ENCODE data around the gene GALNT10. TPM values are rescaled to one million over a fixed set of nuclear protein-coding genes. Genes with fewer than 3 reads are reported as not detected.

GALNT10 gene
- total RNA-seq, 1 experiment from 2014 or later = 23.4 TPM

DNA sequence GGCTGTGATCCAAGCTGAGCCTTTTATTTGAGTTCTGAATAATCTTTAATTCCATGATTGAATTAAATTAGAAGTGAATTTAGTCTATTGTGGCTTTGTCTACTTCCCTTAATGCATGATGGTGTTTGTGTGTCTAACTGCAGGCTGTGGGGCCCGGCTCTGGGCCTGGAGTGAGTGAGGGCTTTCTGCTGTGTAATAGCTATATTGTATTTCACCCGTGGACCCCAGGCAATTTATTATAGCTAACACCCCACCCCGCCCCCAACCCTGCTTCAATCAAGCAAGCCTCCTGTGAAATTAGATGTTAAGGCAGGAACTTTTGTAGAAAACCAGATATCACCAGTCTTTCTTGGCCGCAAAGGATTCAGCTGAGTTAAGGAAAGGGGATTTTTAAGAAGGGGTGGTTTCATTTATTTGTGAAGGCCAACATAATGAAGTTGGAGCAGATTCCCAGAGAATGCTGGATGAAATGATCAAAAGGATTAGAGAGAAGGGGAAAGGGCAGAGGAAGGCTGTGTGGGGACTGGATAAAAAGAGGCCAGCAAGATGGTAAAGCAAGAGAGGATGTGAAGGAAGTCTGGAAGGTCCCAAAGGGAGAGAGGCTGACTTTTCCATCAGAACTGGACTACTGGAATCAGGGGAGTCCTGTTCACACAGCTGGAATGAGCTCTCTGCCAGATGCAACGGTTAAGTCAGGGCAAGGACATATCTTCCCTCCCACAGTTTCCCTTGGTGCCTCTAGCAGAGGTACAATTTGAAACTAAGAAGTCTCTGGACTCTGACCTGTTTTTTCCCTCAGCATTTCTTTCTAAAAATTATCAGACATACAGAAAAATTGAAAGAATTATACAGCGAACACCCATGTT, 129.9 kb downstream of the GALNT10 start:
- no peaks in the 10 kb centered on the region for H3K36me3 Mint-ChIP-seq (ENCODE audit: insufficient read depth, unreplicated experiment)
- no TSS peak for BruUV-seq (replicated peaks)
- Histone ChIP-seq H3K27me3 (replicated peaks; ENCODE audit: control insufficient read depth, insufficient read depth, low read length) (no peaks in the 10 kb centered on the region), H3K4me1 (no peaks in the 10 kb centered on the region), H3K9me3 (no peaks in the 10 kb centered on the region), H3K36me3 (ENCODE audit: control insufficient read depth, insufficient read depth, low read length) (no peaks in the 10 kb centered on the region), H3K4me3 (ENCODE audit: low read depth, low read length) (no peak overlapping the region)
- no peak overlapping the region for H3K27ac Mint-ChIP-seq (ENCODE audit: unreplicated experiment)
- no peak for DNase-seq
- intact Hi-C loops (cut with micrococcal nuclease; ENCODE audit: unreplicated experiment) = no loop called here
- TF ChIP-seq, protein P1, sequence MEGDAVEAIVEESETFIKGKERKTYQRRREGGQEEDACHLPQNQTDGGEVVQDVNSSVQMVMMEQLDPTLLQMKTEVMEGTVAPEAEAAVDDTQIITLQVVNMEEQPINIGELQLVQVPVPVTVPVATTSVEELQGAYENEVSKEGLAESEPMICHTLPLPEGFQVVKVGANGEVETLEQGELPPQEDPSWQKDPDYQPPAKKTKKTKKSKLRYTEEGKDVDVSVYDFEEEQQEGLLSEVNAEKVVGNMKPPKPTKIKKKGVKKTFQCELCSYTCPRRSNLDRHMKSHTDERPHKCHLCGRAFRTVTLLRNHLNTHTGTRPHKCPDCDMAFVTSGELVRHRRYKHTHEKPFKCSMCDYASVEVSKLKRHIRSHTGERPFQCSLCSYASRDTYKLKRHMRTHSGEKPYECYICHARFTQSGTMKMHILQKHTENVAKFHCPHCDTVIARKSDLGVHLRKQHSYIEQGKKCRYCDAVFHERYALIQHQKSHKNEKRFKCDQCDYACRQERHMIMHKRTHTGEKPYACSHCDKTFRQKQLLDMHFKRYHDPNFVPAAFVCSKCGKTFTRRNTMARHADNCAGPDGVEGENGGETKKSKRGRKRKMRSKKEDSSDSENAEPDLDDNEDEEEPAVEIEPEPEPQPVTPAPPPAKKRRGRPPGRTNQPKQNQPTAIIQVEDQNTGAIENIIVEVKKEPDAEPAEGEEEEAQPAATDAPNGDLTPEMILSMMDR (IDR thresholded peaks at IDR 0.05; ENCODE audit: insufficient read depth in 1 of 2, low read depth in 1 of 2, low read length in 1 of 2, severe bottlenecking in 1 of 2, unreplicated experiment in 1 of 2) = no peak
- H3K4me3 Mint-ChIP-seq (ENCODE audit: unreplicated experiment) = no peak overlapping the region
- no peaks in the 10 kb centered on the region for H3K9me3 Mint-ChIP-seq (ENCODE audit: unreplicated experiment)
- no peaks in the 10 kb centered on the region for H3K4me1 Mint-ChIP-seq (ENCODE audit: low read depth, unreplicated experiment)
- no peaks in the 10 kb centered on the region for H3K27me3 Mint-ChIP-seq (ENCODE audit: insufficient read depth, unreplicated experiment)
- ChIA-PET POLR2A (no interaction called here), CTCF (no interaction called here)

DNA sequence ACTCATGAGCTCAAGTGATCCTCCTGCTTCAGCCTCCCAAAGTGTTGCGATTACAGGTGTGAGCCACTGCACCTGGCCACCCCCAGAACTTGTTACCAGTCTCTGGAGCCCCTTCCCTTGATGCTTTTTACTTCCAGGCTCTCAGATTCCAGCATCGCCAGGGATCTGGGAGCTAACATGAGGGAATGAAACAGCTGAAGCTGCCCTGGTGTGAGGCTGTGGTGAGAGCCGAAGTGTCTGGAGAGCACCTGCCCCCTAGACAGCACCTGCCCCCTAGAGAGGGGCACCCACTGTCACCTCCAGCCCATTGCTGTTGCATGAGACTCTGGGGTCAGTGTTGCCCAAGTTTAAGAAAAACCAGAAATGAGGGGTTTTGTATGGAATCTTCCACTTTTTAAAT, 131.0 kb downstream of the GALNT10 start:
- DNase-seq = no peak
- Histone ChIP-seq H3K36me3 (ENCODE audit: control insufficient read depth, insufficient read depth, low read length) (no peaks in the 10 kb centered on the region), H3K9me3 (no peaks in the 10 kb centered on the region), H3K4me3 (ENCODE audit: low read depth, low read length) (no peak overlapping the region), H3K27me3 (replicated peaks; ENCODE audit: control insufficient read depth, insufficient read depth, low read length) (no peaks in the 10 kb centered on the region), H3K4me1 (no peaks in the 10 kb centered on the region)
- BruUV-seq (replicated peaks) = no TSS peak
- Mint-ChIP-seq H3K9me3 (ENCODE audit: unreplicated experiment) (no peaks in the 10 kb centered on the region), H3K27ac (ENCODE audit: unreplicated experiment) (no peak overlapping the region), H3K27me3 (ENCODE audit: insufficient read depth, unreplicated experiment) (no peaks in the 10 kb centered on the region), H3K36me3 (ENCODE audit: insufficient read depth, unreplicated experiment) (no peaks in the 10 kb centered on the region), H3K4me3 (ENCODE audit: unreplicated experiment) (no peak overlapping the region), H3K4me1 (ENCODE audit: low read depth, unreplicated experiment) (no peaks in the 10 kb centered on the region)
- ChIA-PET POLR2A (no interaction called here), CTCF (no interaction called here)
- TF ChIP-seq, protein P1 (IDR thresholded peaks at IDR 0.05; ENCODE audit: insufficient read depth in 1 of 2, low read depth in 1 of 2, low read length in 1 of 2, severe bottlenecking in 1 of 2, unreplicated experiment in 1 of 2) = no peak
- intact Hi-C loops (cut with micrococcal nuclease; ENCODE audit: unreplicated experiment) = no loop called here

DNA sequence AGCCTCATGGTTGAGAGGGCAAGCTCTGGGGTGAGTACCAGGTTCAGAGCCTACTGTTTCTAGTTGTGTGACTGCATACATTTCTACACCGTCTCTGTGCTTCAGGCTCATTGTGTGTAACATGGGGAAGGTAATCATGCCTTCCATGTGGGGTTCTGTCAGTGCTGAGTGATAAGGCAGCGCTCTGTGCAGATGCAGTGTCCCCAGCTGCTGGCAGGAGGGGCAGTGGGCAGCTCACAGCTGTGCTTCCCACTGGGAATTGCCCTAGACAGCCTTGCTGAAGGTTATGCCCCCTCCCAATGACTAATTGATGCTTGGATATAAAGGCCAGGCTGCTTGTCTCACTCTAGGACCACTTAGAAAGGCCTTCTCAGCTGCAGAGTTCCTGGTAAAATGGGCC, 133.5 kb downstream of the GALNT10 start:
- ChIA-PET CTCF (no interaction called here), POLR2A (no interaction called here)
- intact Hi-C loops (cut with micrococcal nuclease; ENCODE audit: unreplicated experiment) = no loop called here

More for the DNA sequence above, 133.5 kb downstream of the GALNT10 start:
- Histone ChIP-seq H3K36me3 (ENCODE audit: control insufficient read depth, insufficient read depth, low read length) (no peaks in the 10 kb centered on the region), H3K4me1 (no peaks in the 10 kb centered on the region), H3K9me3 (no peaks in the 10 kb centered on the region), H3K4me3 (ENCODE audit: low read depth, low read length) (no peak overlapping the region), H3K27me3 (replicated peaks; ENCODE audit: control insufficient read depth, insufficient read depth, low read length) (no peaks in the 10 kb centered on the region)
- no peak for DNase-seq
- Mint-ChIP-seq H3K27me3 (ENCODE audit: insufficient read depth, unreplicated experiment) (no peaks in the 10 kb centered on the region), H3K4me1 (ENCODE audit: low read depth, unreplicated experiment) (no peaks in the 10 kb centered on the region), H3K4me3 (ENCODE audit: unreplicated experiment) (no peak overlapping the region), H3K36me3 (ENCODE audit: insufficient read depth, unreplicated experiment) (no peaks in the 10 kb centered on the region), H3K27ac (ENCODE audit: unreplicated experiment) (no peak overlapping the region), H3K9me3 (ENCODE audit: unreplicated experiment) (no peaks in the 10 kb centered on the region)
- no TSS peak for BruUV-seq (replicated peaks)
- TF ChIP-seq, protein P1 (IDR thresholded peaks at IDR 0.05; ENCODE audit: insufficient read depth in 1 of 2, low read depth in 1 of 2, low read length in 1 of 2, severe bottlenecking in 1 of 2, unreplicated experiment in 1 of 2) = no peak
